ENCODE measurements around the gene QPCTL.

DNA sequence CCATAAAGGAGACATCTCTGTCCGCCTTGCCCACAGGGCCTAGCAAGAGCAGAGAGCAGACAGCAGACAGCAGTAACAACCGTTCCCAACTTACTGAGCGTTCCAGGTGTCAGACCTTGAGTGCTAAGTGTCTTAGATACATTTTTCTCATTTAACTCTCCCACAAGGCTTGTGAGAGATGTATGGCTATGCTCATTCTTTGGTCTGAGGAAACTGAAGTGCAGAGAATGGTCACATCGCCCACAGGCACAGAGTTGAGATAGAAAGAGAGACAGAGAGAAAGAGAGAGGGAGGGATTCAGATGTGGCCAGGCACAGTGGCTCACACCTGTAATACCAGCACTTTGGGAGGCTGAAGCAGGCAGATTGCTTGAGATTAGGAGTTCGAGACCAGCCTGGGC, 55.0 kb downstream of the QPCTL start:
- TF ChIP-seq, protein P1, sequence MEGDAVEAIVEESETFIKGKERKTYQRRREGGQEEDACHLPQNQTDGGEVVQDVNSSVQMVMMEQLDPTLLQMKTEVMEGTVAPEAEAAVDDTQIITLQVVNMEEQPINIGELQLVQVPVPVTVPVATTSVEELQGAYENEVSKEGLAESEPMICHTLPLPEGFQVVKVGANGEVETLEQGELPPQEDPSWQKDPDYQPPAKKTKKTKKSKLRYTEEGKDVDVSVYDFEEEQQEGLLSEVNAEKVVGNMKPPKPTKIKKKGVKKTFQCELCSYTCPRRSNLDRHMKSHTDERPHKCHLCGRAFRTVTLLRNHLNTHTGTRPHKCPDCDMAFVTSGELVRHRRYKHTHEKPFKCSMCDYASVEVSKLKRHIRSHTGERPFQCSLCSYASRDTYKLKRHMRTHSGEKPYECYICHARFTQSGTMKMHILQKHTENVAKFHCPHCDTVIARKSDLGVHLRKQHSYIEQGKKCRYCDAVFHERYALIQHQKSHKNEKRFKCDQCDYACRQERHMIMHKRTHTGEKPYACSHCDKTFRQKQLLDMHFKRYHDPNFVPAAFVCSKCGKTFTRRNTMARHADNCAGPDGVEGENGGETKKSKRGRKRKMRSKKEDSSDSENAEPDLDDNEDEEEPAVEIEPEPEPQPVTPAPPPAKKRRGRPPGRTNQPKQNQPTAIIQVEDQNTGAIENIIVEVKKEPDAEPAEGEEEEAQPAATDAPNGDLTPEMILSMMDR (IDR thresholded peaks at IDR 0.05): no peak
- TF ChIP-seq POLR2AphosphoS5 (IDR thresholded peaks at IDR 0.05): no peak
